Measurements from ENCODE around the gene GPER1.

DNA sequence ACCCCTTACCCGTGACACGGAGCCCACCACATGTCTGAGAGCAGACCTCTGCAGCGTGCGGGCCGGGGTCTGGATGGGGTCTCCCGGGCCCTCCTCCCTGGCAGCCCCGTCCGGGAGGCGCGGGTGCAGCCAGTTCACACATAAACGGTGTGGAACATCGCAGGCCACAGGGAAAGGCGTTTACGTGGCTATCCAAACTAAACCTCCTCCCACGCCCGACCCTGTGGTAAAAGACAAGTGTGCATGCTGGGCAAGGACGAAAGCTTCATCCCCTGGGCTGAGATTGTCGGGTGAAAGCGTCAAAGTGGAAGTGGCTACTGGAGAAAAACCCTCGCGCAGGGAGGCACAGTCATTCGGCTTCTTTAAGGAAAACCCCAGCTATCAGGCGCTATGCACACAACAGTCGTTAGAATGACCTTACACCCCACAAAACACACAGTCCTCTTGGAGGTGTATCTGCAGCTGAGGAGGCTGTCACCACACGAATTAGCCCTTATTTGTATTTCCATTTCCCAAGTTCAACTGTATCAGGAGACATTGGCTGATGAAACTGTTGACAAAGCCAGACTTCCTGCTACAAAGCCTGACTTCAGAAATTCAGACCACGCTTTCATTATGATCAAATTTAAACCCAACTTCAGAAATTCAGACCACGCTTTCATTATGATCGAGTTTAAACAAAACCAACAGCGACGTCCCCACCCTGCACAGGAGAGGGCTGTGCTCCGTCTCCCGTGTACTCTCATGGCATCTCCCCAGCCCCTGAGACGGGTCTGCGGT, 15.3 kb downstream of the GPER1 start:
- TF ChIP-seq, protein P1, sequence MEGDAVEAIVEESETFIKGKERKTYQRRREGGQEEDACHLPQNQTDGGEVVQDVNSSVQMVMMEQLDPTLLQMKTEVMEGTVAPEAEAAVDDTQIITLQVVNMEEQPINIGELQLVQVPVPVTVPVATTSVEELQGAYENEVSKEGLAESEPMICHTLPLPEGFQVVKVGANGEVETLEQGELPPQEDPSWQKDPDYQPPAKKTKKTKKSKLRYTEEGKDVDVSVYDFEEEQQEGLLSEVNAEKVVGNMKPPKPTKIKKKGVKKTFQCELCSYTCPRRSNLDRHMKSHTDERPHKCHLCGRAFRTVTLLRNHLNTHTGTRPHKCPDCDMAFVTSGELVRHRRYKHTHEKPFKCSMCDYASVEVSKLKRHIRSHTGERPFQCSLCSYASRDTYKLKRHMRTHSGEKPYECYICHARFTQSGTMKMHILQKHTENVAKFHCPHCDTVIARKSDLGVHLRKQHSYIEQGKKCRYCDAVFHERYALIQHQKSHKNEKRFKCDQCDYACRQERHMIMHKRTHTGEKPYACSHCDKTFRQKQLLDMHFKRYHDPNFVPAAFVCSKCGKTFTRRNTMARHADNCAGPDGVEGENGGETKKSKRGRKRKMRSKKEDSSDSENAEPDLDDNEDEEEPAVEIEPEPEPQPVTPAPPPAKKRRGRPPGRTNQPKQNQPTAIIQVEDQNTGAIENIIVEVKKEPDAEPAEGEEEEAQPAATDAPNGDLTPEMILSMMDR (IDR thresholded peaks at IDR 0.05), result no peak
- TF ChIP-seq EP300 (IDR thresholded peaks at IDR 0.05) (no peak), POLR2A (IDR thresholded peaks at IDR 0.05; ENCODE audit: low read depth) (no peak)
